Ovary (tissue), 3 donors: Measurements from ENCODE around the gene FBXO40.

Source experiments
- CTCF ChIP-seq, 3 donors: fragments of 450-650 bp in 2 of 3; fragments of 200-600 bp in 1 of 3; IDR thresholded peaks; one replicate each; pipeline versions ENCODE4 v1.5.1 to v1.8.0; 2016 to 2022; ENCODE audit warnings: antibody characterized with exemption in 3 of 3, mild to moderate bottlenecking in 1 of 3
- EP300 ChIP-seq: sonication (generic); formaldehyde crosslinking; IDR thresholded peaks from one replicate; pipeline ENCODE4 v1.6.1; 2017; ENCODE audit warnings: antibody characterized with exemption
- POLR2A ChIP-seq: fragments of 450-650 bp; IDR thresholded peaks from one replicate; pipeline ENCODE4 v1.6.1; 2017; ENCODE audit warnings: antibody characterized with exemption, mild to moderate bottlenecking, moderate library complexity
- donor health status: DM: no; HTN: no; CAD: no.

DNA sequence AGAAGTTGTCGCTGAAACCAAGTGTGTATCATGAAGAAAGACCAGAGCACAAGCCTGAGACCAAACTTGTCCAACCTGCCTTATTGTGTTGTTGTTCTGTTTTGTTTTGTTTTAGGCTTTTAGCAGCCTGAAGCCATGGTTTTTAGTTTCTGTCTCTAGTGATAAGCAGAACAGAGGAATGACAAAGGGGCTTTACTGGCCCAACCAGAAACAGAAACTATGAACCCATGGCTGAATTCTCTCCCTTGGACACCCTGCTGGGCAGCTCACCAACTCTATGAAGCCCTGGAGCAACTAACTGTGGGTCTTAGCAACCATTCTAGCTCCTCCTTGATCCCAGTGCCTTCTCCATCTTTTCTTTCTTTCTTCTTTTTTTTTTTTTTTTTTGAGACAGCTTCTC lies 37.2 kb downstream of the FBXO40 start:
- TF ChIP-seq POLR2A (no peak), CTCF (IDR thresholded peaks at IDR 0.05) (no peak), EP300 (no peak)
